WTC11 (cell line): ENCODE results near the gene NTRK2. TPM values are rescaled to one million over a fixed set of nuclear protein-coding genes. Genes with fewer than 3 reads are reported as not detected.
A peak's percentile ranks its signal among the peaks of the same experiment; 100 is the strongest.

Experiments used
- ATAC-seq: fragments of 200-7000 bp; cut with Tn5 transposase; 2 replicates; pipeline ENCODE4 v1.10.0; 2021; ENCODE audit warnings: mild to moderate bottlenecking, moderate library complexity
- CTCF ChIA-PET: fragments of 300-600 bp; sonication (Branson Sonifier 250); formaldehyde crosslinking; loops from one replicate; lab custom pipeline; 2021; ENCODE audit warnings: antibody characterized with exemption; lab: Charles Lee
- POLR2A ChIA-PET: fragments of 350-600 bp; sonication (Branson Sonifier 250); formaldehyde crosslinking; loops from one replicate; lab custom pipeline; 2021; ENCODE audit warnings: antibody characterized with exemption; lab: Charles Lee
- DNase-seq: peaks from one replicate; pipeline ENCODE4 v3.0.0; 2021; ENCODE audit warnings: low spot score
- H3K27ac Mint-ChIP-seq: 2 replicates; pipeline ENCODE4 v1.8.0; 2021; ENCODE audit warnings: mixed read lengths
- H3K27me3 Mint-ChIP-seq: 2 replicates; pipeline ENCODE4 v1.8.0; 2021; ENCODE audit warnings: low read depth, mild to moderate bottlenecking, moderate library complexity, mixed read lengths
- H3K36me3 Mint-ChIP-seq: 2 replicates; pipeline ENCODE4 v1.8.0; 2021; ENCODE audit warnings: mixed read lengths
- H3K4me1 Mint-ChIP-seq: 2 replicates; pipeline ENCODE4 v1.8.0; 2022; ENCODE audit warnings: mixed read lengths
- H3K4me3 Mint-ChIP-seq: 2 replicates; pipeline ENCODE4 v1.8.0; 2021; ENCODE audit warnings: mild to moderate bottlenecking, moderate library complexity, mixed read lengths
- H3K9me3 Mint-ChIP-seq: 2 replicates; pipeline ENCODE4 v1.8.0; 2021; ENCODE audit warnings: mixed read lengths
- AR ChIP-seq: fragments of 250-450 bp; sonication (Bioruptor Pico); IDR thresholded peaks from 2 replicates; pipeline ENCODE4 v1.9.0; 2021; ENCODE audit warnings: mild to moderate bottlenecking
- ATF2 ChIP-seq: sonication (generic); formaldehyde crosslinking; IDR thresholded peaks from 2 replicates; pipeline ENCODE4 v1.8.1; 2022; ENCODE audit warnings: low read depth, missing genetic modification reagents, borderline replicate concordance
- ATF3 ChIP-seq: sonication (generic); formaldehyde crosslinking; conservative IDR thresholded peaks from 2 replicates; pipeline ENCODE4 v1.8.1; 2022; ENCODE audit warnings: mild to moderate bottlenecking, missing genetic modification reagents
- ATF6 ChIP-seq: sonication (generic); formaldehyde crosslinking; IDR thresholded peaks from 2 replicates; pipeline ENCODE4 v1.8.1; 2023; ENCODE audit warnings: mild to moderate bottlenecking, missing genetic modification reagents
- CTCF ChIP-seq: fragments of 200-600 bp; IDR thresholded peaks from 2 replicates; pipeline ENCODE4 v1.8.0; 2022; ENCODE audit warnings: antibody characterized with exemption
- E2F5 ChIP-seq: sonication (generic); formaldehyde crosslinking; IDR thresholded peaks from 2 replicates; pipeline ENCODE4 v1.8.1; 2022; ENCODE audit warnings: mild to moderate bottlenecking, moderate library complexity, missing genetic modification reagents
- IRF1 ChIP-seq: sonication (generic); formaldehyde crosslinking; IDR thresholded peaks from 2 replicates; pipeline ENCODE4 v1.8.0; 2023; ENCODE audit warnings: missing genetic modification reagents
- IRF2 ChIP-seq: sonication (generic); formaldehyde crosslinking; IDR thresholded peaks from 2 replicates; pipeline ENCODE4 v1.8.0; 2022; ENCODE audit warnings: low read depth, missing genetic modification reagents, borderline replicate concordance
- MLX ChIP-seq: sonication (generic); formaldehyde crosslinking; IDR thresholded peaks from 2 replicates; pipeline ENCODE4 v1.8.1; 2023; ENCODE audit warnings: mild to moderate bottlenecking, missing genetic modification reagents, moderate library complexity
- MXD4 ChIP-seq: fragments of 250-450 bp; sonication (Bioruptor Pico); IDR thresholded peaks from 2 replicates; pipeline ENCODE4 v1.8.0; 2021; ENCODE audit warnings: mild to moderate bottlenecking, moderate library complexity, borderline replicate concordance
- MYBL2 ChIP-seq: sonication (generic); formaldehyde crosslinking; IDR thresholded peaks from 2 replicates; pipeline ENCODE4 v1.8.1; 2023; ENCODE audit warnings: mild to moderate bottlenecking, moderate library complexity, missing genetic modification reagents
- NR1H2 ChIP-seq: sonication (generic); formaldehyde crosslinking; IDR thresholded peaks from 2 replicates; pipeline ENCODE4 v1.9.0; 2021; ENCODE audit warnings: mild to moderate bottlenecking, moderate library complexity, missing genetic modification reagents
- NR2C2 ChIP-seq: sonication (generic); formaldehyde crosslinking; IDR thresholded peaks from 2 replicates; pipeline ENCODE4 v1.8.0; 2022; ENCODE audit warnings: mild to moderate bottlenecking, missing genetic modification reagents
- USF1 ChIP-seq: sonication (generic); formaldehyde crosslinking; IDR thresholded peaks from 2 replicates; pipeline ENCODE4 v1.8.0; 2022; ENCODE audit warnings: mild to moderate bottlenecking, missing genetic modification reagents
- ZBTB21 ChIP-seq: sonication (generic); formaldehyde crosslinking; IDR thresholded peaks from 2 replicates; pipeline ENCODE4 v1.8.1; 2023; ENCODE audit warnings: mild to moderate bottlenecking, missing genetic modification reagents, borderline replicate concordance
- ZMAT4 ChIP-seq: fragments of 250-450 bp; sonication (Bioruptor Pico); IDR thresholded peaks from 2 replicates; pipeline ENCODE4 v1.9.0; 2021; ENCODE audit warnings: mild to moderate bottlenecking
- ZNF138 ChIP-seq: sonication (generic); formaldehyde crosslinking; conservative IDR thresholded peaks from 2 replicates; pipeline ENCODE4 v1.8.1; 2022; ENCODE audit warnings: mild to moderate bottlenecking, moderate library complexity, missing genetic modification reagents
- ZNF219 ChIP-seq: sonication (generic); formaldehyde crosslinking; IDR thresholded peaks from 2 replicates; pipeline ENCODE4 v1.8.0; 2023; ENCODE audit warnings: missing genetic modification reagents, mild to moderate bottlenecking, borderline replicate concordance
- ZNF317 ChIP-seq: sonication (generic); formaldehyde crosslinking; IDR thresholded peaks from 2 replicates; pipeline ENCODE4 v1.8.1; 2023; ENCODE audit warnings: low read depth, mild to moderate bottlenecking, moderate library complexity, missing genetic modification reagents, borderline replicate concordance
- total RNA-seq: library from RNA; stranded (reverse); gene quantifications from 3 replicates; pipeline ENCODE4 v1.2.3, GENCODE V29; 2021

Gene NTRK2
- total RNA-seq, 1 experiment from 2014 or later: 0.02 TPM

GRCh38 chr9:84667571-84668195 lies 1.8 kb upstream of the NTRK2 start:
- Mint-ChIP-seq H3K9me3 (peaks cover 15% of the 10 kb centered on the region), H3K27me3 (peaks cover 78% of the 10 kb centered on the region), H3K4me3 (peak overlapping the region; percentile 74), H3K4me1 (peaks cover 16% of the 10 kb centered on the region), H3K36me3 (no peaks in the 10 kb centered on the region), H3K27ac (no peak overlapping the region)
- ATAC-seq (peak; percentile 4; the same call in 1 of the 2 replicates), DNase-seq (peak; percentile 17)
- POLR2A ChIA-PET: no interaction called here
- CTCF ChIA-PET: interaction anchor here (0.6 to 2.4 kb wide), 29 partner anchors 8 to 1056 kb away, joined by 3 to 27 read pairs (median 3); no protein-coding TSS in a partner anchor
- TF ChIP-seq MYBL2 (CRISPR knock-in tag) (0 out of 2 replicates have a peak, but pooled peaks have one; percentile 10), NR2C2 (CRISPR knock-in tag) (no peak), CTCF (peak; percentile 35; the same call in 1 of the 2 replicates), E2F5 (CRISPR knock-in tag) (no peak), NR1H2 (CRISPR knock-in tag) (no peak), ATF2 (CRISPR knock-in tag) (no peak), ATF6 (no peak), ZBTB21 (no peak), ZNF219 (CRISPR knock-in tag) (no peak), IRF2 (CRISPR knock-in tag) (no peak)

GRCh38 chr9:84668196-84669012 lies 1.1 kb upstream of the NTRK2 start:
- DNase-seq (peak; percentile 84), ATAC-seq (peak; percentile 76)
- H3K36me3 Mint-ChIP-seq: no peaks in the 10 kb centered on the region
- ChIA-PET POLR2A (no interaction called here), CTCF (interaction anchor here (0.6 to 2.4 kb wide), 35 partner anchors 8 to 1304 kb away, joined by 3 to 27 read pairs (median 3); no protein-coding TSS in a partner anchor)
- H3K4me1 Mint-ChIP-seq: peaks cover 16% of the 10 kb centered on the region
- peaks cover 85% of the 10 kb centered on the region for H3K27me3 Mint-ChIP-seq
- H3K9me3 Mint-ChIP-seq: peaks cover 12% of the 10 kb centered on the region
- peak overlapping the region; percentile 74 for H3K4me3 Mint-ChIP-seq
- H3K27ac Mint-ChIP-seq: no peak overlapping the region
- TF ChIP-seq MLX: no peak
- no peak for TF ChIP-seq USF1 (CRISPR knock-in tag)
- no peak for TF ChIP-seq NR2C2 (CRISPR knock-in tag)
- TF ChIP-seq NR1H2 (CRISPR knock-in tag): no peak
- TF ChIP-seq ZNF138 (CRISPR knock-in tag): no peak
- no peak for TF ChIP-seq AR (CRISPR knock-in tag)
- TF ChIP-seq ATF3 (CRISPR knock-in tag): no peak
- no peak for TF ChIP-seq IRF1 (CRISPR knock-in tag)
- TF ChIP-seq ZNF317: no peak
- TF ChIP-seq MXD4 (CRISPR knock-in tag): no peak
- no peak for TF ChIP-seq ZMAT4
